Measurements from ENCODE around the gene SNRPE. TPM values are rescaled to one million over a fixed set of nuclear protein-coding genes. Genes with fewer than 3 reads are reported as not detected.

SNRPE gene
- total and polyA plus RNA-seq, 9 of the 15 experiments (the other 6 are each of a cell fraction or from before 2014, with no cell fraction given), result 216 to 1,893 (median 487) TPM

DNA sequence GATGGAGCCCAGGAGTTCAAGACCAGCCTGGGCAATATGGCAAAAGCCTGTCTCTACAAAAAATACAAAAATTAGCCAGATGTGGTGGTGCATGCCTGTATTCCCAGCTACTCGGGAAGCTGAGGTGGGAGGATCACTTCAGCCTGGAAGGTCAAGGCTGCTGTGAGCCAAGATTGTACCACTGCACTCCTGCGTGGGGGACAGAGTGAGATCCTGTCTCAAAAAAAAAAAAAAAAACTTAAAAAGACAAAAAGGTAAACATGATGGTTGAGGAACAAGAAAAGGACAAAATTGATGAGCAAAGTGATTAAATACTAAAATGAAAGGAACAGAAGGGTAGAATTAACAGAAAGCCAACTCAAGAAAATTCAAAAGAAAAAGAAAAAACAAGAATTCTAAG lies 30.6 kb downstream of the SNRPE start:
- FAIRE-seq, result no peak
- intact Hi-C loops (cut with micrococcal nuclease) (no loop called here), in situ Hi-C loops (cut with MboI) (no loop called here)
- Histone ChIP-seq H3K36me3 (ENCODE audit: control insufficient read depth, insufficient read depth, low read length) (no peaks in the 10 kb centered on the region), H3K9ac (ENCODE audit: insufficient read depth in 1 of 2, low read depth in 2 of 2, low read length in 2 of 2) (no peak overlapping the region), H3K4me3 (no peak overlapping the region), H3K4me2 (ENCODE audit: insufficient read depth, low read length) (no peak overlapping the region), H3K27ac (ENCODE audit: extremely low read depth, low read depth, low read length) (no peak overlapping the region), H3K9me3 (replicated peaks; ENCODE audit: control insufficient read depth, insufficient read depth, low read depth, low read length) (peaks cover 3% of the 10 kb centered on the region), H3K27me3 (ENCODE audit: control insufficient read depth in 2 of 2, insufficient read depth in 2 of 2, low read length in 2 of 2) (no peaks in the 10 kb centered on the region), H3K79me2 (ENCODE audit: control insufficient read depth, insufficient read depth, low read length) (no peaks in the 10 kb centered on the region), H4K20me1 (replicated peaks; ENCODE audit: control insufficient read depth, insufficient read depth, low read length) (no peaks in the 10 kb centered on the region), H3K9me1 (ENCODE audit: control insufficient read depth, insufficient read depth, low read length) (no peaks in the 10 kb centered on the region), H3K4me1 (replicated peaks in 1 of 2; ENCODE audit: control insufficient read depth in 2 of 2, insufficient read depth in 2 of 2, low read length in 2 of 2) (no peaks in the 10 kb centered on the region), H2AFZ (ENCODE audit: low read depth, low read length) (no peak overlapping the region)
- no peak for DNase-seq (ENCODE audit: extremely low read depth in 1 of 4, low spot score in 3 of 4)
- TF ChIP-seq MAFG (tag; conservative IDR thresholded peaks at IDR 0.05), result no peak
- TF ChIP-seq, protein P1, sequence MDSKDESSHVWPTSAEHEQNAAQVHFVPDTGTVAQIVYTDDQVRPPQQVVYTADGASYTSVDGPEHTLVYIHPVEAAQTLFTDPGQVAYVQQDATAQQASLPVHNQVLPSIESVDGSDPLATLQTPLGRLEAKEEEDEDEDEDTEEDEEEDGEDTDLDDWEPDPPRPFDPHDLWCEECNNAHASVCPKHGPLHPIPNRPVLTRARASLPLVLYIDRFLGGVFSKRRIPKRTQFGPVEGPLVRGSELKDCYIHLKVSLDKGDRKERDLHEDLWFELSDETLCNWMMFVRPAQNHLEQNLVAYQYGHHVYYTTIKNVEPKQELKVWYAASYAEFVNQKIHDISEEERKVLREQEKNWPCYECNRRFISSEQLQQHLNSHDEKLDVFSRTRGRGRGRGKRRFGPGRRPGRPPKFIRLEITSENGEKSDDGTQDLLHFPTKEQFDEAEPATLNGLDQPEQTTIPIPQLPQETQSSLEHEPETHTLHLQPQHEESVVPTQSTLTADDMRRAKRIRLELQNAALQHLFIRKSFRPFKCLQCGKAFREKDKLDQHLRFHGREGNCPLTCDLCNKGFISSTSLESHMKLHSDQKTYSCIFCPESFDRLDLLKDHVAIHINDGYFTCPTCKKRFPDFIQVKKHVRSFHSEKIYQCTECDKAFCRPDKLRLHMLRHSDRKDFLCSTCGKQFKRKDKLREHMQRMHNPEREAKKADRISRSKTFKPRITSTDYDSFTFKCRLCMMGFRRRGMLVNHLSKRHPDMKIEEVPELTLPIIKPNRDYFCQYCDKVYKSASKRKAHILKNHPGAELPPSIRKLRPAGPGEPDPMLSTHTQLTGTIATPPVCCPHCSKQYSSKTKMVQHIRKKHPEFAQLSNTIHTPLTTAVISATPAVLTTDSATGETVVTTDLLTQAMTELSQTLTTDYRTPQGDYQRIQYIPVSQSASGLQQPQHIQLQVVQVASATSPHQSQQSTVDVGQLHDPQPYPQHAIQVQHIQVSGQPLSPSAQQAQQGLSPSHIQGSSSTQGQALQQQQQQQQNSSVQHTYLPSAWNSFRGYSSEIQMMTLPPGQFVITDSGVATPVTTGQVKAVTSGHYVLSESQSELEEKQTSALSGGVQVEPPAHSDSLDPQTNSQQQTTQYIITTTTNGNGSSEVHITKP (IDR thresholded peaks at IDR 0.05; ENCODE audit: partially characterized antibody), result peak; percentile 71
- 17% methylated on average over 2 of the region's 2 CpGs for WGBS (ENCODE audit: insufficient coverage, low coverage, missing lambda C conversion rate)
- ChIA-PET CTCF (ENCODE audit: low intra/inter-chr PET ratio) (no interaction called here), POLR2A (no interaction called here)
- no peak for ATAC-seq
- no TSS peak for BruUV-seq (replicated peaks)

Measured in K562 (cell line).